GM19328 (cell line): ENCODE data around the gene HNRNPA3.
"Not testable (repeated sequence)": the region's sequence is repeated elsewhere in the genome, so short reads cannot be mapped to it uniquely, and the experiment has no call there.

Source experiments
- ATAC-seq: cut with Tn5 transposase; IDR thresholded peaks from one replicate; pipeline ENCODE4 v1.9.1; 2021; ENCODE audit warnings: mild to moderate bottlenecking, moderate library complexity; ENCODE audit not compliant: unreplicated experiment

HNRNPA3 gene

DNA sequence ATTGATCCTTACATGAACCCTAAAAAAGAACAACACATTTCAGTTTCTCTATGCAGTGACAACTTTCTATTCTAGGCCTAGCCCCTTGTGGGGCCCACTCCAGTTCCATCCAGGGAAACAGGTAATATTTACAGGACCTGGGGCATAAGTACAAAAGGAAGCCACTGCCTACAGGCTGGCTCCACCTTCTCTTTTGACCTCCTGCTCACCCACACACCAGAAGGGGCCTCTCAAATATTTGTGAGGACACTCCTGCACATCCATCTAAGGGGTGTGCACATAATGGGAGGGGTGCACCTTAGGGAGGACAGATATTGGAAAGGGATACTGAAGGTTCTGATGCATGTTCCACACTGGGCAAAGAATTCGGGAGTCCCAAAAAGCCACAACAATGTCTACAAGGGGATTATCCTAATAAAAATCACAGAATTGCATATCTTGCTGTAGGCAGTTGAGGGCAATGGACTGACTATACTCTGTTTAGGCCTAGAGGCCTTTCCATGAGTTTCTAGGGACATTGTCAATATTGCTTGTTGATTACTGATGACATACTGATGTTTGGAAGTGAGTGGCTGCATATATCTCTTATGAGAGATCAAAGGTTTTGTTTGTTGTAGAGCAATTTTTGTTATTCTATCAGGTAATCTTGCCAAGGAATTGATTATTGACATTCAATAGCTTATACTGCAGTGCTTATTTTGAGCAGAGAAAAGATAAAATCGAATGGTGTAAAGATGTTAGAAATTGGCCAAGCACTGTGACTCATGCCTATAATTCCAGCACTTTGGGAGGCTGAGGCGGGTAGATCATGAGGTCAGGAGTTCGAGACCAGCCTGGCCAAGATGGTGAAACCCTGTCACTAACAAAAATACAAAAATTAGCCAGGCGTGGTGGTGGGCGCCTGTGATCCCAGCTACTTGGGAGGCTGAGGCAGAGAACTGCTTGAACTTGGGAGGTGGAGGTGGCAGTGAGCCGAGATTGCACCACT is 23.8 kb upstream of the HNRNPA3 start:
- no peak for ATAC-seq

- ATAC-seq, result no peak
Observed at GRCh38 chr2:177190941-177191340, 21.7 kb upstream of the HNRNPA3 start.

DNA sequence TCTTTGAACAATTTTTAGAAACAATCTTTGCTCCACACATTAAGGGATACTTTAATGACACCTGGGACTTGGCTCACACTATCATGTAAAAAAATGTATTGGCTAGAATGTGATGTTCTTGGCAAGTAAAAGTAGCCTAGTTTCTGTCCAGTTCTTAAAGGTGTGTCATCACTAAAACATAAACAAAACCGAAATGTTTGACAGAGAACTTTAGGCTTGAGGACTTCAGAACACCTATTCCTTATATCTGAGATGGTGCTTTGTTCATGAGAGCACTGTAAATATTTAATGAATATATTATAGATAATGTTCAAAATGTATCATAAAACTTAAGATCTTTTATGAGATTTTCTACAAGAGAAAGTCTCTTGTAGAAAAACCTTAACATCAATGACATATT is 19.8 kb upstream of the HNRNPA3 start:
- no peak for ATAC-seq

- peak; percentile 56 for ATAC-seq
Observed at GRCh38 chr2:177193240-177193639, 19.4 kb upstream of the HNRNPA3 start.

GRCh38 chr2:177195194-177195593 is 17.4 kb upstream of the HNRNPA3 start:
- ATAC-seq, result no peak

DNA sequence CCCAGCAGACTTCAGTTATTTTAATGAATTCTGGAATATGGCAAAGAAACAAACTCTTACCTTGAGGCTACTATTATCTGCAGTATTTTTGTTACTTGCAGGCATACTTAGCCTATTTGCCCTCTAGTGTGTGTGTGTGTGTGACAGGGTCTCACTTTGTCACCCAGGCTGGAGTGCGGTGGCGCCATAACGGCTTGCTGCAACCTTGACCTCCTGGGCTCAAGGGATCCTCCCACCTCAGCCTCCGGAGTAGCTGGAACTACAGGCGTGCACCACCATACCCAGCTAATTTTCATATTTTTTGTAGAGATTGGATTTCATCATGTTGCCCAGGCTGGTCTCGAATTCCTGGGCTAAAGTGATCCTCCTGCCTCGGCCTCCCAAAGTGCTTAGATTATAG is 12.2 kb upstream of the HNRNPA3 start:
- not testable (repeated sequence) for ATAC-seq

- ATAC-seq, result no peak
Observed at GRCh38 chr2:177201919-177202346, 10.7 kb upstream of the HNRNPA3 start.

DNA sequence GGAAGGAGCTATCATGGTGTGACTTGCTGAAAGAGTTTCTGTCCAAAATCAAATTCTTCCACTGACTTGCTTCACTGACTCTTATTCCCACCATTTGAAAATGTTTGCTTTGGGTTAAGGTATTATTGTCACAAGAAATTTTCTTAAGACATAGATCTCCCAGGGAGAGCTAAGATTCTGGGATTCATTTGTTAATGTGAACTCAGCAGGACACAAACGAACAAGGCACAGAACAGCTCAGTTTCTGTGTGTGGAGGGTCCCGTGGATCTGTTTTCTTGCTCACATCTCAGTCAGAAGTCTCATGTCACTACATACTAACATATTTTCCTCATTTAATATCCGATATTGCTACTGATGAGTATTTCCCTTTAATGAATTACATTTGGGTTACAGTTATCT is 8.2 kb upstream of the HNRNPA3 start:
- no peak for ATAC-seq

- peak; percentile 54 for ATAC-seq
Observed at GRCh38 chr2:177207101-177207500, 5.5 kb upstream of the HNRNPA3 start.

DNA sequence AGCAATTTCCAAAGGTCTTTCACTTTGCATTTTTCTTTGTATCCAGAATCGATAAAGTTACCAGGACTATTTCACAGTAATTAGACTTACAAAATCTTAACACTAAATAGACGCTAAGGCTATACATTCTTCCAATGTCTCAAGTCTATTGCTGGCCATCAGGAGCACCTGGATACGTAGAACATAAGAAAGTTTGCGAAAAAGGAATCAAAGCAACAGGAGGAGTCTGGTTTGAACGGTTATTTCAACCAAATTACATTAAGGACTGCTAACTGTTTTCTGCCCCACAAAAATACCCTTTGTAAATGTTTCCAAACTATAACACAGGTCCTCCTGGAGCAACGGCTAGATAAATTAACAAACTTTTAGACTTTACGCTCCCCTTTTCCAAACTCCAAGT is 1.4 kb upstream of the HNRNPA3 start:
- ATAC-seq, result no peak

DNA sequence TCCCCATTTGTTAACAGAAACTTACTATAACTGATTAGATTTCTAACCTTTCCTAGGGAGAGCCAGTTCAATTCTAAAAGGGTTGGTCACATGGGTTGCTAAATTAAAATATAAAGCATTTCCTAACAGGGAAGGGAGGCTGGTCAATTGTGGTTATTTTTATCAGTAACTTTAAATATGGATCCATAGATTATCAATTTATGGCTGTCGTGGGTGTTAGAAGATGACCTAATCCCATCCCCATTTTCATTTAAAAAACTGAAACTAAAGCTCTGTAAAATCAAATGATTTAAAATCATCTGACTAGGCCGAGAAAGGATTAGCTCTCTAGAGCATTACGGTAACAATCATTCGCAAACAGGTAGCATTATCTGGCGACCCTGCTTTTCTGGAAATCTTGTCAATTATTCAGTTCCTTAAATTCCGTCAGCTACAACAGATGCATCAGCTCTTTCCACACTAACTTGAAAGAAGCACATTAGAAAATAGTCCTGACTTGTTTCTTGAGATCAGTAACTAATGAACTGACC is 953 bp upstream of the HNRNPA3 start:
- no peak for ATAC-seq

- ATAC-seq, result peak; percentile 45
Observed at GRCh38 chr2:177212891-177213856, 580 bp downstream of the HNRNPA3 start.

DNA sequence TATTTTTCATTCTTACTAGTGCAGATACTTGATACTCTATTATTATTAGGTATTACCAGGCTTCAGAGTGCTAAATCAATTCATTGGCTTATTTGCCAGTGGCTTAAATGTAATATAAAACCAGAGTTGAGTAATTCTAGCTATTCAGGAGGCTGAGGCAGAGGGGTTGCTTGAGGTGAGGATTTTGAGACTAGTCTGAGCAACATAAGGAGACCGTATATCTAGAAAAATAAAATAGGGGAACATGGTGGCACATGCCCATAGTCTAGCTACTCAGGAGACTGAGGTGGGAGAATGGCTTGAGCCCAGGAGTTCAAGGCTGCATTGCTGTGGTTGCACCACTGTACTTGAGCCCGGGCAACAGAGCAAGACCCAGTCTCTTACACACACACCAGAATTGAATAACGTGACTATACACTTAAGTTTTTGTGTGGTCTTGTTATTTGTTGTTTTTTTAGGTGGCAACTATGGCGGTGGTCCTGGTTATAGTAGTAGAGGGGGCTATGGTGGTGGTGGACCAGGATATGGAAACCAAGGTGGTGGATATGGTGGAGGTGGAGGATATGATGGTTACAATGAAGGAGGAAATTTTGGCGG is 4.8 kb downstream of the HNRNPA3 start:
- ATAC-seq, result no peak

DNA sequence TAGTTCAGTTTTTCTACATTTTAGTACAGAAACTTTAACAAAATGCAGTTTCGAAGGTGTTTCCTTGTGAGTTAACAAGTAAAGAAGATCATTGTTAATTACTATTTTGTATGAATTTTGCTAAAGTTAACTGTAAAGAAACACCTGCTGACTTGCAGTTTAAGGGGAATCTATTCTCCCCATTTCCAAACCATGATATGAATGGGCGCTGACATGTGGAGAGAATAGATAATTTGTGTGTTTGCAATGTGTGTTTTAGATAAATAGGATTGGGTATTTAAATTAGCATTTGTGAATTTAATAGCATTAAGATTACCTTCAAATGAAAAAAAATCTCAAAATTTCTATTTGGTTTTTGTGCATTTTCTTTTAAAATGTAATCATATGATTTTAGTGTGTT is 7.2 kb downstream of the HNRNPA3 start:
- ATAC-seq, result not testable (repeated sequence)

DNA sequence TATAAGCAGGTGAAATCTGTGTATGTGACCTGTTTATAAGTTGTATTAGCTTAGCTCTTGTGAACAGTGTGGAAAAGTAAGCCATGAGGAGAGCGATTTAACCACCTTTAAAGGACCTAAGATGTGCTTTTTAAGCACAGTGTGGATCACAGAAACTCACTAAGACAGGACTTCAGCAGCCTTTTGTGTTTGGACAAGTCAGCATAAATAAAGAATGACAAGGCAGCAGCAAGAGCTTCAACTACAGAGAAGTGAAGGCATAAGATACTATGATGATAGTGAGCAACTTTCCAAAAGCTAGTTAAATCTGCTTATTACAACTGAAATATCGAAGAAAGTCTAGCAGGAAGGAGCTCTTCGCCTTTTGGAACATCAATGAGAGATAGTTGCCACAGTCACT is 8.9 kb downstream of the HNRNPA3 start:
- no peak for ATAC-seq

GRCh38 chr2:177221970-177222369 is 9.4 kb downstream of the HNRNPA3 start:
- no peak for ATAC-seq

DNA sequence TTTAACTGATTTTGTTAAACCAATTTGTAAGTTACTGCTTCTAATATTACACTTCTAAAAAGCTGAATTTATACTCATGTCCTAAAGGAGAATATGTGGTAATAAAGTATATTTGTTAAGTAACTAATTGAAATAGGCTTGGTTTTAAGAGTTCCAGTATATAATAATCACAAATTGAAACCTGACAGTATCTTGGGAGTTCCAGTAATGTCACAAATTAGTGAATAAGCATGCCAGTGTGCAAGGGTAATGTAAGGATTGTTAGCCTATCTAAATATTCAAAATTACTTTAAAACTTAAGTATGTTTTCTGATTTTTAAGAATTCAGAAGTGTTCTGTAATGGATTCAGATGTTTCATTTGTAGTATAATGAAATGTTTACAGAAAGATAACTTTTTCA is 10.8 kb downstream of the HNRNPA3 start:
- not testable (repeated sequence) for ATAC-seq

DNA sequence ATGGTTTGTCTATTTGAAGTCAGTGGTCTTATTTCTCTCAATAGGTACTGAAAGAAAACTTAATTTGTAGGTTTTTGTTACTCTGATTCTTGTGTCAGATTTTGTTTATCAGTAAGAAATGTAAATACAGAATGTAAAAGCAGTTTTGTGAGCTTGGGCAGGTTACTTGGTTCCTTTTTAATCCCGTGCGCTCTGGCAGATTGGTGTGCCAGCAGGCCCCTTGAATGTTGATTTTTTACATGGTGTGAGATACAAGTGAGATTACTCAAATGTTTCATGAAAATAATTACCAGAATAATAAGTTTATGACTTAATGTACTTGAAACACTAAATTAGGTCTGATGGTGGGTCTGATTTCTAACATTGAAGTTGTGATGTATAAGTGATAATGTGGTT is 13.4 kb downstream of the HNRNPA3 start:
- no peak for ATAC-seq

- ATAC-seq, result no peak
Observed at GRCh38 chr2:177229442-177230242, 17.0 kb downstream of the HNRNPA3 start.

GRCh38 chr2:177231270-177231669 is 18.7 kb downstream of the HNRNPA3 start:
- no peak for ATAC-seq
